Psoas muscle (tissue), 8 donors: ENCODE data around the gene FAM107B. TPM values are rescaled to one million over a fixed set of nuclear protein-coding genes. Genes with fewer than 3 reads are reported as not detected.

ENCODE experiments used
- ATAC-seq, 4 donors: fragments of 200-7000 bp; cut with Tn5 transposase; one replicate each; pipeline ENCODE4 v1.9.1; 2020; ENCODE audit warnings: moderate library complexity in 3 of 4, mild to moderate bottlenecking in 2 of 4
- DNase-seq, 2 donors: peaks; one replicate each; pipeline ENCODE4 v3.0.0-alpha.2; 2020
- H3K27ac ChIP-seq: fragments of 200-600 bp; one replicate; pipeline ENCODE4 v1.8.0; 2022
- H3K27me3 ChIP-seq, 3 donors: fragments of 200-600 bp in 1 of 3; one replicate each; pipeline versions ENCODE4 v1.6.1 to v1.8.0; 2013 to 2022; ENCODE audit warnings: low read length in 2 of 3, mild to moderate bottlenecking in 2 of 3, moderate library complexity in 1 of 3; ENCODE audit not compliant: insufficient read depth in 3 of 3
- H3K36me3 ChIP-seq, 2 donors: fragments of 200-600 bp in 1 of 2; one replicate each; pipeline versions ENCODE4 v1.6.1 to v1.8.0; 2013 to 2022; ENCODE audit warnings: low read depth in 1 of 2, mild to moderate bottlenecking in 1 of 2, moderate library complexity in 1 of 2; ENCODE audit not compliant: insufficient read depth in 1 of 2
- H3K4me1 ChIP-seq: fragments of 200-600 bp; one replicate; pipeline ENCODE4 v1.8.0; 2022
- H3K4me3 ChIP-seq: fragments of 200-600 bp; one replicate; pipeline ENCODE4 v1.8.0; 2022; ENCODE audit warnings: mild to moderate bottlenecking
- H3K9me3 ChIP-seq: fragments of 200-600 bp; one replicate; pipeline ENCODE4 v1.8.0; 2022
- CTCF ChIP-seq: fragments of 200-600 bp; IDR thresholded peaks from one replicate; pipeline ENCODE4 v1.8.0; 2022; ENCODE audit warnings: antibody characterized with exemption
- WGBS, 3 donors: extraction: QIAGEN DNeasy Blood & Tissue Kit; methylation state at CpG; one replicate each; pipeline versions ENCODE4 v1.1.6 to v1.1.7; 2013; 5-methylcytosine and 5-hydroxymethylcytosine counted together
- intact Hi-C, 2 donors: fragments of 100-400 bp; cut with DNase I; formaldehyde crosslinking; loops; one replicate each; pipeline versions ENCODE4 v1.11.0 to v1.14.2; 2022
- polyA plus RNA-seq, 3 donors: library from polyadenylated mRNA; stranded (reverse); fragments of 200-250 nt; gene quantifications; one replicate each; pipeline ENCODE4 v1.2.3, GENCODE V29; 2013
- total RNA-seq, 4 donors: library from RNA; stranded (reverse); fragmentation: NEBNext Ultra II Directional in 2 of 4; extraction: Animal tissue kit (Norgen Biotek cat#: 25700) in 2 of 4; gene quantifications; one replicate each; pipeline versions ENCODE4 v1.2.1 to v1.2.4, GENCODE V29; 2021 to 2023
- donor health status: healthy with polysubstance abuse.
- donor health status: DM: no; HTN: no; CAD: no; lungs with moderate emphysema.
- donor health status: Bipolar disorder and iron deficiency.
- donor health status: healthy.
- donor health status: DM: yes; HTN: yes; CAD: no.
- donor health status: DM: no; HTN: no; CAD: no.
- donor health status: DM: no; HTN: no; CAD: no.
- donor health status: DM: yes; HTN: yes; CAD: no.

The FAM107B gene
- total and polyA plus RNA-seq, 7 donors: 1.0 to 3.1 (median 1.8) TPM

DNA sequence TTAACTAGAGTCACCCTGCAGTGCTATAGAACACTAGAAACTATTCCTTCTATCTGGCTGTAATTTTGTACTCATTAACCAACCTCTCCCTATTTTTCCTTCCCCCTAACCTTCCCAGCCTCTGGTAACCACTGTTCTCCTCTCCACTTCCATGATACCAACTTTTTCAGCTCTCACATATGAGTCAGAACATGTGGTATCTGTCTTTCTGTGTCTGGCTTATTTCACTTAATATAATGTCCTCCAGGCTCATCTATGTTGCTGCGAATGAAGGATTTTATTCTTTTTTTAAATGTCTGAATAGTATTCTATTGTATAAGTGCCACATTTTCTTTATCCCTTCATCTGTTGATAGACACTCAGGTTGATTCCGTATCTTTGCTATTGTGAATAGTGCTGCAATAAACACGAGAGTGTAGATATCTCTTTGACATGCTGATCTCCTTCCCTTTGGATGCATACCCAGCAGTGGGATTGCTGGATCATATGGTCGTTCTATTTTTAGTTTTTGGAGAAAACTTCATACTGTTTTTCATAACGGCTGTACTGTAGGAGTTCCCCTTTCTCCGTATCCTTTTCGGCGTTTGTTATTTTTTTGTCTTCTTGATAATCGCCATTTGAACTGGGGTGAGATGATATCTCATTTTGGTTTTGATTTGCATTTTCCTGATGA lies 101.4 kb downstream of the FAM107B start:
- ATAC-seq: no peak
- Histone ChIP-seq H3K4me1 (no peaks in the 10 kb centered on the region), H3K4me3 (no peak overlapping the region), H3K27ac (no peak overlapping the region), H3K27me3 (no peaks in the 10 kb centered on the region), H3K9me3 (no peaks in the 10 kb centered on the region), H3K36me3 (no peaks in the 10 kb centered on the region)
- WGBS, 3 donors: 51 to 59% (median 56%) methylated on average over 9 of the region's 9 CpGs
- DNase-seq: no peak
- no peak for TF ChIP-seq CTCF
- intact Hi-C loops: no loop called here

DNA sequence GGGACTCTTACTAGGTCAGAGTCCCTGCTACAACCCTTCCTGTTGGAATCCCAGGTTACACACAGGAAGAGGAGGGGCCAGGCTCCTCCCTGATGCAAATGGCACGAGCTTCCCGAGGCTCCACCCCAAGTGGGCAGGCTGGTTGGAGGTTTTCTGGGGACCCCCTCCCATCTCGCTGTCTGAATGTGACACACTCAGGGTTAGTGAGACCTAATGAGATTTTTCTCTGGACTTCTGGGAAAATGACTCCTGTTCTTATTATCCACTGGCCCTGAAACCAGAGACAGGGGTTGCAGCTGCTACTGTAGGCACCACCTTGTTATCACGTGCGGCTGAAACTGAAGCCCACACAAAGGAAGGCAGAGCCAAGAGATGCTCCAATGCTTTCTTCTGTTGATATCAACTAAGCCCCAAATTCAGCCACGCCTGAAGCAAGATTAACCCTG lies 103.3 kb downstream of the FAM107B start:
- H3K4me3 ChIP-seq: no peak overlapping the region
- DNase-seq (no peak), ATAC-seq (no peak)
- no peaks in the 10 kb centered on the region for H3K27me3 ChIP-seq
- no peak for TF ChIP-seq CTCF
- intact Hi-C loops: no loop called here
- no peaks in the 10 kb centered on the region for H3K4me1 ChIP-seq
- H3K9me3 ChIP-seq: no peaks in the 10 kb centered on the region
- no peak overlapping the region for H3K27ac ChIP-seq
- 53 to 55% (median 54%) methylated on average over 6 of the region's 6 CpGs for WGBS, 3 donors
- no peaks in the 10 kb centered on the region for H3K36me3 ChIP-seq

DNA sequence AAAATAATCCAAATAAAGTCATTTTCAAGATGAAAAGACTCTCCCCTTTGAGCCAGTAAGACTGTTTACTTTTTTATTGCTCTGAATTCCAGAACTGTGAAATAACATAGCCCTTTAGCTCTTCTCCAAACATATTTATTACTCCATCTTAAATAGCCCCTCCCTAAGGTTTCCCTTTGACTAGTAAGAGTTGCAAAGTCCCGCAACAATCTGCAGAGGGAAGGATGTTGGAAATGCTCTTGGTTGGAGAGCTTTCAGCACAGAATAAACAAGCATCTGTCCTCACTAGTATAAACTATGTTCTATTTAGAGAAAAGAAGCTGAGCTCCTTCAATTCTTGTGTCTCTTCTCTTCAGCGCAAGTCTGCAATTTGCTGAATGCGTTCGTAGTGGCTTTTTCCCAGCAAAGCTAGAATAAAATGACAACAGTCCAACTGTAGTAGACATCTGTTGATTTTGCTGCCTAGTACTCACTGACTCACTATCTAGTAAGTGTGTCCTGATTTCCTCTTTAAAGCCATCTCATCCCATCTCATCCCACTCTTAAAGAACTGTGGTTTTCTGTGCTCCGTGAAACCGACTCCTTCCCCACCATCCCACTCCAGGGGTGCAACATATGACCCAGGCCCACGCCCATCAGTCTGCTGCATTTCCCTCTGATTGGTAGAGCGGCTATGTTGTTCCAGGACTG lies 104.0 kb downstream of the FAM107B start:
- no peaks in the 10 kb centered on the region for H3K36me3 ChIP-seq
- no peaks in the 10 kb centered on the region for H3K9me3 ChIP-seq
- H3K4me3 ChIP-seq: no peak overlapping the region
- H3K27me3 ChIP-seq: no peaks in the 10 kb centered on the region
- ATAC-seq (no peak), DNase-seq (no peak)
- intact Hi-C loops: no loop called here
- H3K4me1 ChIP-seq: no peaks in the 10 kb centered on the region
- no peak for TF ChIP-seq CTCF
- no peak overlapping the region for H3K27ac ChIP-seq
- WGBS, 3 donors: 68 to 78% (median 71%) methylated on average over 8 of the region's 8 CpGs

DNA sequence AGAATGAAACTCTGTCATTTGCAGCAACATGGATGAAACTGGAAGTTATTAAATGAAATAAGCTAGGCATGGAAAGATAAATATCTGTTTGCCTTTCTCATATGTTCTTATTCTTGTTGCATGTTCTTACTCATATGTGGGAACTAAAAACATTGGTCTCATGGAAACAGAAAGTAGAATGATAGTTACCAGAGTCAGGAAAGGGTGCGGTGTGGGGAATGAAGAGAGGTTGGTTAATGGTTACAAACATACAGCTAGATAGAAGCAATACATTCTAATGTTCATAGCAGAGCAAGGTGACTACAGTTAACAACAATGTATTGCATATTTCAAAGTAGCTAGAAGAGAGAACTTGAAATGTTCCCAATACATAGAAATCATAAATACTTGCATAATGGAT lies 105.1 kb downstream of the FAM107B start:
- H3K4me1 ChIP-seq: no peaks in the 10 kb centered on the region
- intact Hi-C loops: no loop called here
- no peaks in the 10 kb centered on the region for H3K9me3 ChIP-seq
- H3K27me3 ChIP-seq: no peaks in the 10 kb centered on the region
- H3K36me3 ChIP-seq: no peaks in the 10 kb centered on the region
- H3K4me3 ChIP-seq: no peak overlapping the region
- no peak overlapping the region for H3K27ac ChIP-seq
- no peak for ATAC-seq
- no peak for TF ChIP-seq CTCF
- no peak for DNase-seq
- WGBS, 3 donors: 93 to 98% (median 94%) methylated on average over 1 of the region's 1 CpG
